ENCODE data around the gene SLF2. TPM values are rescaled to one million over a fixed set of nuclear protein-coding genes. Genes with fewer than 3 reads are reported as not detected.

Gene SLF2
- total RNA-seq, 1 experiment from 2014 or later, result 43.0 TPM

DNA sequence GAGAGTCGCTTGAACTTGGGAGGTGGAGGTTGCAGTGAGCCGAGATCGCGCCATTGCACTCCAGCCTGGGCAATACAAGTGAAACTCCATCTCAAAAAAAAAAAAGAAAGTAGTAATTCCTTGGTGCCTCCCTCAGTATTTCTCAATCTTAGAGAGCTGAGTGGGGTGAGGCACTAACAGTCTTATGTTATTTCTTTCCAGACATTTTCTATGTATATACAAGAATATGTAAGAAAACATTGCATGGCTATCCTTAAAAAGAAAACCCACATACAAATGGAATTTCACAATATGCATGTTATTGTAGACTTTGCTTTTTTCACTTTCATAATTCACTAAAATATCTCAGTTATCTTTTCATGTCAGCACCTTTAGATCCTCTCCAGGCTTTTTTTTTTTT lies 13.6 kb upstream of the SLF2 start:
- DNase-seq (ENCODE audit: low read depth, low spot score), result no peak
- no peaks in the 10 kb centered on the region for H3K9me3 ChIP-seq (ENCODE audit: control insufficient read depth in 1 of 2, insufficient read depth in 1 of 2, low read depth in 1 of 2, low read length in 2 of 2)
- no peaks in the 10 kb centered on the region for H3K27me3 ChIP-seq (ENCODE audit: insufficient read depth, low read length)
- no peak for ATAC-seq
- no peak overlapping the region for H2AFZ ChIP-seq (ENCODE audit: low read depth, low read length, poor library complexity, severe bottlenecking)
- no peak overlapping the region for H3K4me2 ChIP-seq (ENCODE audit: low read length)
- no peak overlapping the region for H3K4me3 ChIP-seq (replicated peaks in 1 of 2; ENCODE audit: low read depth in 1 of 2, low read length in 2 of 2)
- CTCF ChIA-PET, result interaction anchor here (0.9 kb wide), 1 partner anchor 11 kb away, joined by 3 read pairs; no protein-coding TSS in a partner anchor
- H3K4me1 ChIP-seq (ENCODE audit: control insufficient read depth in 1 of 2, insufficient read depth in 2 of 2, low read length in 2 of 2), result peaks cover 8 to 13% of the 10 kb centered on the region in 2 experiments
- no peaks in the 10 kb centered on the region for H3K79me2 ChIP-seq (ENCODE audit: insufficient read depth, low read length)
- H3K9ac ChIP-seq (ENCODE audit: low read length), result no peak overlapping the region
- H3K27ac ChIP-seq (ENCODE audit: low read depth, low read length), result no peak overlapping the region
- no peaks in the 10 kb centered on the region for H3K9me2 ChIP-seq (ENCODE audit: insufficient read depth)
- no TSS peak for BruUV-seq (replicated peaks)
- no peaks in the 10 kb centered on the region for H4K20me1 ChIP-seq (ENCODE audit: insufficient read depth)
- intact Hi-C loops (cut with micrococcal nuclease), result no loop called here
- H3K36me3 ChIP-seq (ENCODE audit: control insufficient read depth in 1 of 2, insufficient read depth in 2 of 2, low read length in 2 of 2), result no peaks in the 10 kb centered on the region
- POLR2A ChIA-PET, result no interaction called here
- RAD21 ChIA-PET (ENCODE audit: low non-redundant PET in 1 of 2, low total read pairs in 2 of 2, uncharacterized antibody in 2 of 2, unreplicated experiment in 2 of 2), result no interaction called here
- TF ChIP-seq, protein P1, sequence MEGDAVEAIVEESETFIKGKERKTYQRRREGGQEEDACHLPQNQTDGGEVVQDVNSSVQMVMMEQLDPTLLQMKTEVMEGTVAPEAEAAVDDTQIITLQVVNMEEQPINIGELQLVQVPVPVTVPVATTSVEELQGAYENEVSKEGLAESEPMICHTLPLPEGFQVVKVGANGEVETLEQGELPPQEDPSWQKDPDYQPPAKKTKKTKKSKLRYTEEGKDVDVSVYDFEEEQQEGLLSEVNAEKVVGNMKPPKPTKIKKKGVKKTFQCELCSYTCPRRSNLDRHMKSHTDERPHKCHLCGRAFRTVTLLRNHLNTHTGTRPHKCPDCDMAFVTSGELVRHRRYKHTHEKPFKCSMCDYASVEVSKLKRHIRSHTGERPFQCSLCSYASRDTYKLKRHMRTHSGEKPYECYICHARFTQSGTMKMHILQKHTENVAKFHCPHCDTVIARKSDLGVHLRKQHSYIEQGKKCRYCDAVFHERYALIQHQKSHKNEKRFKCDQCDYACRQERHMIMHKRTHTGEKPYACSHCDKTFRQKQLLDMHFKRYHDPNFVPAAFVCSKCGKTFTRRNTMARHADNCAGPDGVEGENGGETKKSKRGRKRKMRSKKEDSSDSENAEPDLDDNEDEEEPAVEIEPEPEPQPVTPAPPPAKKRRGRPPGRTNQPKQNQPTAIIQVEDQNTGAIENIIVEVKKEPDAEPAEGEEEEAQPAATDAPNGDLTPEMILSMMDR (IDR thresholded peaks at IDR 0.05 in 2 of 3, conservative IDR thresholded peaks at IDR 0.05 in 1 of 3; ENCODE audit: borderline replicate concordance in 1 of 3, insufficient read depth in 1 of 3, low read depth in 2 of 3, low read length in 2 of 3), result no peak
- TF ChIP-seq YY1 (IDR thresholded peaks at IDR 0.05; ENCODE audit: extremely low read depth, insufficient replicate concordance, low read depth, low read length) (no peak), SRF (IDR thresholded peaks at IDR 0.05; ENCODE audit: low read depth) (no peak), ELF1 (IDR thresholded peaks at IDR 0.05; ENCODE audit: borderline replicate concordance, low read depth) (no peak), ZNF274 (IDR thresholded peaks at IDR 0.05; ENCODE audit: low read depth, low read length) (no peak), ZFX (IDR thresholded peaks at IDR 0.05) (no peak), EZH2phosphoT487 (IDR thresholded peaks at IDR 0.05; ENCODE audit: borderline replicate concordance) (no peak)
- TF ChIP-seq, protein P2, sequence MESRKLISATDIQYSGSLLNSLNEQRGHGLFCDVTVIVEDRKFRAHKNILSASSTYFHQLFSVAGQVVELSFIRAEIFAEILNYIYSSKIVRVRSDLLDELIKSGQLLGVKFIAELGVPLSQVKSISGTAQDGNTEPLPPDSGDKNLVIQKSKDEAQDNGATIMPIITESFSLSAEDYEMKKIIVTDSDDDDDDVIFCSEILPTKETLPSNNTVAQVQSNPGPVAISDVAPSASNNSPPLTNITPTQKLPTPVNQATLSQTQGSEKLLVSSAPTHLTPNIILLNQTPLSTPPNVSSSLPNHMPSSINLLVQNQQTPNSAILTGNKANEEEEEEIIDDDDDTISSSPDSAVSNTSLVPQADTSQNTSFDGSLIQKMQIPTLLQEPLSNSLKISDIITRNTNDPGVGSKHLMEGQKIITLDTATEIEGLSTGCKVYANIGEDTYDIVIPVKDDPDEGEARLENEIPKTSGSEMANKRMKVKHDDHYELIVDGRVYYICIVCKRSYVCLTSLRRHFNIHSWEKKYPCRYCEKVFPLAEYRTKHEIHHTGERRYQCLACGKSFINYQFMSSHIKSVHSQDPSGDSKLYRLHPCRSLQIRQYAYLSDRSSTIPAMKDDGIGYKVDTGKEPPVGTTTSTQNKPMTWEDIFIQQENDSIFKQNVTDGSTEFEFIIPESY (IDR thresholded peaks at IDR 0.05; ENCODE audit: extremely low read depth, insufficient replicate concordance, low read length), result no peak
- TF ChIP-seq, protein P3, sequence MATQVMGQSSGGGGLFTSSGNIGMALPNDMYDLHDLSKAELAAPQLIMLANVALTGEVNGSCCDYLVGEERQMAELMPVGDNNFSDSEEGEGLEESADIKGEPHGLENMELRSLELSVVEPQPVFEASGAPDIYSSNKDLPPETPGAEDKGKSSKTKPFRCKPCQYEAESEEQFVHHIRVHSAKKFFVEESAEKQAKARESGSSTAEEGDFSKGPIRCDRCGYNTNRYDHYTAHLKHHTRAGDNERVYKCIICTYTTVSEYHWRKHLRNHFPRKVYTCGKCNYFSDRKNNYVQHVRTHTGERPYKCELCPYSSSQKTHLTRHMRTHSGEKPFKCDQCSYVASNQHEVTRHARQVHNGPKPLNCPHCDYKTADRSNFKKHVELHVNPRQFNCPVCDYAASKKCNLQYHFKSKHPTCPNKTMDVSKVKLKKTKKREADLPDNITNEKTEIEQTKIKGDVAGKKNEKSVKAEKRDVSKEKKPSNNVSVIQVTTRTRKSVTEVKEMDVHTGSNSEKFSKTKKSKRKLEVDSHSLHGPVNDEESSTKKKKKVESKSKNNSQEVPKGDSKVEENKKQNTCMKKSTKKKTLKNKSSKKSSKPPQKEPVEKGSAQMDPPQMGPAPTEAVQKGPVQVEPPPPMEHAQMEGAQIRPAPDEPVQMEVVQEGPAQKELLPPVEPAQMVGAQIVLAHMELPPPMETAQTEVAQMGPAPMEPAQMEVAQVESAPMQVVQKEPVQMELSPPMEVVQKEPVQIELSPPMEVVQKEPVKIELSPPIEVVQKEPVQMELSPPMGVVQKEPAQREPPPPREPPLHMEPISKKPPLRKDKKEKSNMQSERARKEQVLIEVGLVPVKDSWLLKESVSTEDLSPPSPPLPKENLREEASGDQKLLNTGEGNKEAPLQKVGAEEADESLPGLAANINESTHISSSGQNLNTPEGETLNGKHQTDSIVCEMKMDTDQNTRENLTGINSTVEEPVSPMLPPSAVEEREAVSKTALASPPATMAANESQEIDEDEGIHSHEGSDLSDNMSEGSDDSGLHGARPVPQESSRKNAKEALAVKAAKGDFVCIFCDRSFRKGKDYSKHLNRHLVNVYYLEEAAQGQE (IDR thresholded peaks at IDR 0.05; ENCODE audit: low read depth), result no peak
- TF ChIP-seq, protein P4, sequence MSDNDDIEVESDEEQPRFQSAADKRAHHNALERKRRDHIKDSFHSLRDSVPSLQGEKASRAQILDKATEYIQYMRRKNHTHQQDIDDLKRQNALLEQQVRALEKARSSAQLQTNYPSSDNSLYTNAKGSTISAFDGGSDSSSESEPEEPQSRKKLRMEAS (IDR thresholded peaks at IDR 0.05), result no peak

All from HCT116 (cell line).